Measurements from ENCODE around the gene SCAMP2. TPM values are rescaled to one million over a fixed set of nuclear protein-coding genes. Genes with fewer than 3 reads are reported as not detected.

Gene SCAMP2
- total and polyA plus RNA-seq, 2 of the 13 experiments (the other 11 are each of a cell fraction or from before 2014, with no cell fraction given) = 34.8 to 121 TPM

- TF ChIP-seq, protein P1, sequence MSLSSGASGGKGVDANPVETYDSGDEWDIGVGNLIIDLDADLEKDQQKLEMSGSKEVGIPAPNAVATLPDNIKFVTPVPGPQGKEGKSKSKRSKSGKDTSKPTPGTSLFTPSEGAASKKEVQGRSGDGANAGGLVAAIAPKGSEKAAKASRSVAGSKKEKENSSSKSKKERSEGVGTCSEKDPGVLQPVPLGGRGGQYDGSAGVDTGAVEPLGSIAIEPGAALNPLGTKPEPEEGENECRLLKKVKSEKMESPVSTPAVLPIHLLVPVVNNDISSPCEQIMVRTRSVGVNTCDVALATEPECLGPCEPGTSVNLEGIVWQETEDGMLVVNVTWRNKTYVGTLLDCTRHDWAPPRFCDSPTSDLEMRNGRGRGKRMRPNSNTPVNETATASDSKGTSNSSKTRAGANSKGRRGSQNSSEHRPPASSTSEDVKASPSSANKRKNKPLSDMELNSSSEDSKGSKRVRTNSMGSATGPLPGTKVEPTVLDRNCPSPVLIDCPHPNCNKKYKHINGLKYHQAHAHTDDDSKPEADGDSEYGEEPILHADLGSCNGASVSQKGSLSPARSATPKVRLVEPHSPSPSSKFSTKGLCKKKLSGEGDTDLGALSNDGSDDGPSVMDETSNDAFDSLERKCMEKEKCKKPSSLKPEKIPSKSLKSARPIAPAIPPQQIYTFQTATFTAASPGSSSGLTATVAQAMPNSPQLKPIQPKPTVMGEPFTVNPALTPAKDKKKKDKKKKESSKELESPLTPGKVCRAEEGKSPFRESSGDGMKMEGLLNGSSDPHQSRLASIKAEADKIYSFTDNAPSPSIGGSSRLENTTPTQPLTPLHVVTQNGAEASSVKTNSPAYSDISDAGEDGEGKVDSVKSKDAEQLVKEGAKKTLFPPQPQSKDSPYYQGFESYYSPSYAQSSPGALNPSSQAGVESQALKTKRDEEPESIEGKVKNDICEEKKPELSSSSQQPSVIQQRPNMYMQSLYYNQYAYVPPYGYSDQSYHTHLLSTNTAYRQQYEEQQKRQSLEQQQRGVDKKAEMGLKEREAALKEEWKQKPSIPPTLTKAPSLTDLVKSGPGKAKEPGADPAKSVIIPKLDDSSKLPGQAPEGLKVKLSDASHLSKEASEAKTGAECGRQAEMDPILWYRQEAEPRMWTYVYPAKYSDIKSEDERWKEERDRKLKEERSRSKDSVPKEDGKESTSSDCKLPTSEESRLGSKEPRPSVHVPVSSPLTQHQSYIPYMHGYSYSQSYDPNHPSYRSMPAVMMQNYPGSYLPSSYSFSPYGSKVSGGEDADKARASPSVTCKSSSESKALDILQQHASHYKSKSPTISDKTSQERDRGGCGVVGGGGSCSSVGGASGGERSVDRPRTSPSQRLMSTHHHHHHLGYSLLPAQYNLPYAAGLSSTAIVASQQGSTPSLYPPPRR (CRISPR knock-in tag; IDR thresholded peaks at IDR 0.05; ENCODE audit: borderline replicate concordance) = no peak
- TF ChIP-seq, protein P2, sequence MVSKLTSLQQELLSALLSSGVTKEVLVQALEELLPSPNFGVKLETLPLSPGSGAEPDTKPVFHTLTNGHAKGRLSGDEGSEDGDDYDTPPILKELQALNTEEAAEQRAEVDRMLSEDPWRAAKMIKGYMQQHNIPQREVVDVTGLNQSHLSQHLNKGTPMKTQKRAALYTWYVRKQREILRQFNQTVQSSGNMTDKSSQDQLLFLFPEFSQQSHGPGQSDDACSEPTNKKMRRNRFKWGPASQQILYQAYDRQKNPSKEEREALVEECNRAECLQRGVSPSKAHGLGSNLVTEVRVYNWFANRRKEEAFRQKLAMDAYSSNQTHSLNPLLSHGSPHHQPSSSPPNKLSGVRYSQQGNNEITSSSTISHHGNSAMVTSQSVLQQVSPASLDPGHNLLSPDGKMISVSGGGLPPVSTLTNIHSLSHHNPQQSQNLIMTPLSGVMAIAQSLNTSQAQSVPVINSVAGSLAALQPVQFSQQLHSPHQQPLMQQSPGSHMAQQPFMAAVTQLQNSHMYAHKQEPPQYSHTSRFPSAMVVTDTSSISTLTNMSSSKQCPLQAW (CRISPR knock-in tag; IDR thresholded peaks at IDR 0.05) = peak; percentile 34; the same call in 1 of the 2 replicates
- TF ChIP-seq ZNF383 (CRISPR knock-in tag; IDR thresholded peaks at IDR 0.05; ENCODE audit: borderline replicate concordance) (no peak), ZNF556 (CRISPR knock-in tag; IDR thresholded peaks at IDR 0.05; ENCODE audit: borderline replicate concordance) (peak; percentile 63; the same call in 1 of the 2 replicates), POLR2G (IDR thresholded peaks at IDR 0.05; ENCODE audit: low read depth, low read length) (peak; percentile 91), HNRNPH1 (optimal IDR thresholded peaks at IDR 0.05; ENCODE audit: low read depth, low read length) (no peak), ZNF724P (CRISPR knock-in tag; IDR thresholded peaks at IDR 0.05; ENCODE audit: borderline replicate concordance) (0 out of 2 replicates have a peak, but pooled peaks have one; percentile 39), SP5 (CRISPR knock-in tag; IDR thresholded peaks at IDR 0.05; ENCODE audit: borderline replicate concordance, low read depth) (peak; percentile 4; the same call in 1 of the 2 replicates), SMARCC2 (IDR thresholded peaks at IDR 0.05) (no peak), SMC3 (IDR thresholded peaks at IDR 0.05; ENCODE audit: low read length) (no peak), XRCC5 (optimal IDR thresholded peaks at IDR 0.05; ENCODE audit: low read length) (no peak), HNRNPLL (IDR thresholded peaks at IDR 0.05; ENCODE audit: low read depth, low read length, poor library complexity, severe bottlenecking) (peak; percentile 66), HINFP (CRISPR knock-in tag; IDR thresholded peaks at IDR 0.05; ENCODE audit: low read depth) (0 out of 2 replicates have a peak, but pooled peaks have one; percentile 55), GABPB1 (CRISPR knock-in tag; IDR thresholded peaks at IDR 0.05) (peak; percentile 90), SP2 (CRISPR knock-in tag; IDR thresholded peaks at IDR 0.05) (peak; percentile 93), ZNF431 (CRISPR knock-in tag; IDR thresholded peaks at IDR 0.05; ENCODE audit: borderline replicate concordance, low read depth) (no peak), ZNF546 (CRISPR knock-in tag; conservative IDR thresholded peaks at IDR 0.05) (peak; percentile 78; the same call in 1 of the 2 replicates)
- TF ChIP-seq, protein P3, sequence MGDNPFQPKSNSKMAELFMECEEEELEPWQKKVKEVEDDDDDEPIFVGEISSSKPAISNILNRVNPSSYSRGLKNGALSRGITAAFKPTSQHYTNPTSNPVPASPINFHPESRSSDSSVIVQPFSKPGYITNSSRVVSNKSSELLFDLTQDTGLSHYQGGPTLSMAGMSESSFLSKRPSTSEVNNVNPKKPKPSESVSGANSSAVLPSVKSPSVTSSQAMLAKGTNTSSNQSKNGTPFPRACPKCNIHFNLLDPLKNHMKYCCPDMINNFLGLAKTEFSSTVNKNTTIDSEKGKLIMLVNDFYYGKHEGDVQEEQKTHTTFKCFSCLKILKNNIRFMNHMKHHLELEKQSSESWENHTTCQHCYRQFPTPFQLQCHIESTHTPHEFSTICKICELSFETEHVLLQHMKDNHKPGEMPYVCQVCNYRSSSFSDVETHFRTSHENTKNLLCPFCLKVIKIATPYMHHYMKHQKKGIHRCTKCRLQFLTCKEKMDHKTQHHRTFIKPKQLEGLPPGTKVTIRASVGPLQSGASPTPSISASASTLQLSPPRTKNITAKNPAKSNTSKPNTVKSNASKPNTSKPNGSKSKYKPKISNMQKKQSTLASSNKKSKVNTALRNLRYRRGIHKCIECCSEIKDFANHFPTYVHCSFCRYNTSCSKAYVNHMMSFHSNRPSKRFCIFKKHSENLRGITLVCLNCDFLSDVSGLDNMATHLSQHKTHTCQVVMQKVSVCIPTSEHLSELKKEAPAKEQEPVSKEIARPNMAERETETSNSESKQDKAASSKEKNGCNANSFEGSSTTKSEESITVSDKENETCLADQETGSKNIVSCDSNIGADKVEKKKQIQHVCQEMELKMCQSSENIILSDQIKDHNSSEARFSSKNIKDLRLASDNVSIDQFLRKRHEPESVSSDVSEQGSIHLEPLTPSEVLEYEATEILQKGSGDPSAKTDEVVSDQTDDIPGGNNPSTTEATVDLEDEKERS (CRISPR knock-in tag; IDR thresholded peaks at IDR 0.05) = no peak
These were observed at the start of gene SCAMP2 (continued) for GRCh38 chr15:74873036-74873755.

Measured in HepG2 (cell line).